GM12891 (cell line): ENCODE measurements around the gene SEPTIN3.
"Not testable (repeated sequence)": the region's sequence is repeated elsewhere in the genome, so short reads cannot be mapped to it uniquely, and the experiment has no call there.

Source experiments
- DNase-seq: peaks from one replicate; pipeline ENCODE4 v3.0.0; 2011; ENCODE audit warnings: low spot score; ENCODE audit not compliant: insufficient read length
- FAIRE-seq: peaks from 2 replicates; lab custom pipeline; 2011; peaks lifted over from hg19 to GRCh38; lab: Jason Lieb, UNC
- PAX5 ChIP-seq: IDR thresholded peaks from 2 replicates; pipeline ENCODE4 v1.6.1; 2011; ENCODE audit warnings: low read length, moderate library complexity, mild to moderate bottlenecking; ENCODE audit not compliant: insufficient read depth, severe bottlenecking
- POLR2A ChIP-seq: IDR thresholded peaks from 2 replicates; pipeline ENCODE4 v1.6.1; 2011; ENCODE audit warnings: low read depth, low read length, control low read depth
- POLR2AphosphoS5 ChIP-seq: IDR thresholded peaks from 2 replicates; pipeline ENCODE4 v1.6.1; 2011; ENCODE audit warnings: low read depth, low read length, control low read depth
- POU2F2 ChIP-seq: IDR thresholded peaks from 2 replicates; pipeline ENCODE4 v1.6.1; 2011; ENCODE audit warnings: low read depth, mild to moderate bottlenecking, control low read depth, low read length, moderate library complexity
- SPI1 ChIP-seq: IDR thresholded peaks from 2 replicates; pipeline ENCODE4 v1.6.1; 2011; ENCODE audit warnings: low read depth, low read length, control low read depth
- TAF1 ChIP-seq: IDR thresholded peaks from 2 replicates; pipeline ENCODE4 v1.6.1; 2011; ENCODE audit warnings: low read depth, low read length, control low read depth

Gene SEPTIN3

DNA sequence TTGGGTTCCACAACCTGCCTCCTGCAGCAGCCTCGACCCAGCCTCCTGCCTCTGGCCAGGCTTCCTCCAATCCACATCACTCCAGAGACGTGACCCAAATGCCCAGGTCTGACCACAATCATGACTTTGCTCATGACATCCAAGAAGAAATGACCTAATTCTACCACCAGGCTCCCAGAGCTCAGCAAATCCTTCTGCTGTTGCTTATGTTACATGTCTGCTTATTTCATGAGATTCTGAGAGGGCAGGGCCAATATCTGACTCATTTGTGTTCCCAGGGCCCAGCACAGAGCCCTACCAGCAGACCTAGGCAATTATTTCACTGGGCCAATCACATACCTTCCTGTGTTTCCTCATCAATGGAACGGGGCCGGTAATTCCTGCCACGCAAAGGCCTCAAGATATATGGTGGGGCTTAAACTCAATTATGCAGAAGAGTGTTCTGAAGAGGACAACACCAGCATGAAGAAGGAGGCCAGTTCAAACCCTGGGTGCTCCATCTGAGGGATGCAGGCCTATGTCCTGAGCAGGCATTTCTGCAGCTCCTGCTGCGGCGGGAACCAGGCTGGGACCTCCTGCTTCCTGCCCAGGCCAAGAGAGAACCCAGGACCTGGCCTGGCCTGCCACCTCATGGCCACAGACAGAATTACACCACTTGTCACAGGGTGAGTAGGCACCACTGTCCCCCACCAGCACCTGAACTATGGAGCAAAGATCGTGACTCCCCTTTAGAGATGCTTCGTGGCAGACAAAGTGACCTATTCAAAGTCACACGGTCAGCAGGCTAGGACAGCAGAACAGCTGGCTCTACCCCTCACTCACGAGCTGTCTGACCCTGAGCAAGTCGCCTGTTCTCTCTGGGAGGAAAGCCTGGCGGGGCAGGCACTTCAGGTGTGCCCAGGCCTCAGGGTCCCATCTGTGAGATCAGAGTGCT, 28.1 kb upstream of the SEPTIN3 start:
- TF ChIP-seq POU2F2 (0 out of 2 replicates have a peak, but pooled peaks have one; percentile 15), SPI1 (no peak), POLR2A (0 out of 2 replicates have a peak, but pooled peaks have one; percentile 23)
- peak; percentile 99 for FAIRE-seq
- no peak for DNase-seq

DNA sequence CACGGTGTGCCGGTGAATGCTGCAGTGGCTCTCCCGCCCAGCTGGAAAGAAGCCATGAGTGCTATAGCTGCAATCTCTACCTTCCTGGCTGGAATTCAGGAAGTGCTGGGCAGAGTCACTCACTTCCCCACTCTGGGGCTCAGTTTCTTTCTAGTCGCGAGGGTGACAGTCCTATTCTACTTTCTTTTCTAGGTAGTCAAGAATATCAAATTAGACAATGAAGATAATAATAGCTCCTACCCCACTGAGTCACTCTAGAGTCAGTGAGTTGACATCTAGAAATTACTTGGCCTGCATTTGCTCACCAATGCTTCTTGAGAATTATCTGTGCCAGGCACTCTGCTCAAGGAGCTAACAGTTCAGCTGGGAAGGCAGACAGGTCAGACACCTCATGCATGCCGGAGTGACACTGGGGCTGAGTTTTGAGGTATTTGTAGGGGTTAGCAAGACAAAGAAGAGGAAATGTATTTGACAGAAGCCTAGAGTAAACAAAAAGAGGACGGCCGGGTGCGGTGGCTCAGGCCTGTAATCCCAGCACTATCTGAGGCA, 25.5 kb upstream of the SEPTIN3 start:
- FAIRE-seq: no peak
- TF ChIP-seq SPI1 (peak; percentile 33; the same call in 1 of the 2 replicates), POLR2A (no peak), POLR2AphosphoS5 (no peak)
- no peak for DNase-seq

DNA sequence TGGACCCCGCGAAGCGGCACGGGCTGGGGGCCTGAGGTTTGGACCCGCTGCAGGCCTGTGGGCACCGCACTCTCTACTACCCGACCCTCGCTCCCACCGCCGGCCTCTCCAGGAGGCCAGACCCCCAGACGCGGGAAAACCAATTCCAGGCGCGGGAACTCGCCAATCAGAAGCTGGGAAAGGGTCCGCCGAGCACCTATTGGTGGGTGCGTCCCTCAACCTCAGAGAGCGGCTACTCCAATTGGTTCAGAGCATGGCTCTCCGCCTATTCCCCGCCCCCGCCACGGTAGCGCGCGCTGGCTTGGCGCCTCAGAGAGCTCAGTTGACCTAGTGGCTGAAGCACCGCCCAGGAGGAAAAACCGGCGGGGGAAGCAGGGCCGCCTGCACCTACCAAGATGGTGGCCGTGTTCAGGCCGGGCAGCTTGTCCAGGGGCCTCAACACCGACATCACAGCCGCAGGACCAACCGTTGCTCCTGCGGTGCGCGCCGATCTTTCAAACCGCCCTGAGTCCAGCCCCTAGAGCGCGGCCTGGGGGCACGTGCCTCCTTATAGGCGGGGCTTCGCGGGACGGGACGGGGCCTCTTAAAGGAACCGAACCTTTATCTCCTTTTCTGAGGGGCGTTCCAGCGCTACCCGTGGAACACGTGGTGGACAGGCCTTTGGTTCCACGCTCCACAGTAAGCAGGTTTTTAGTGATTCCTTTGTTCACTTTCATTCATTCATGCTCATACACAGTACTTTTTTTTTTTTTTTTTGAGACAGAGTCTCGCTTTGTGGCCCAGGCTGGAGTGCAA, 22.4 kb upstream of the SEPTIN3 start, which contains the start of gene CENPM:
TSS of gene CENPM (minus strand) at position 524 of the 795 bp plus-strand sequence. CDS start at position 448, 76 bp downstream.
- peak; percentile 96 for FAIRE-seq
- no peak for TF ChIP-seq POLR2A
- TF ChIP-seq POU2F2: no peak
- no peak for TF ChIP-seq PAX5
- TF ChIP-seq POLR2AphosphoS5: no peak
- TF ChIP-seq TAF1: no peak
- no peak for TF ChIP-seq SPI1
- DNase-seq: peak; percentile 79

DNA sequence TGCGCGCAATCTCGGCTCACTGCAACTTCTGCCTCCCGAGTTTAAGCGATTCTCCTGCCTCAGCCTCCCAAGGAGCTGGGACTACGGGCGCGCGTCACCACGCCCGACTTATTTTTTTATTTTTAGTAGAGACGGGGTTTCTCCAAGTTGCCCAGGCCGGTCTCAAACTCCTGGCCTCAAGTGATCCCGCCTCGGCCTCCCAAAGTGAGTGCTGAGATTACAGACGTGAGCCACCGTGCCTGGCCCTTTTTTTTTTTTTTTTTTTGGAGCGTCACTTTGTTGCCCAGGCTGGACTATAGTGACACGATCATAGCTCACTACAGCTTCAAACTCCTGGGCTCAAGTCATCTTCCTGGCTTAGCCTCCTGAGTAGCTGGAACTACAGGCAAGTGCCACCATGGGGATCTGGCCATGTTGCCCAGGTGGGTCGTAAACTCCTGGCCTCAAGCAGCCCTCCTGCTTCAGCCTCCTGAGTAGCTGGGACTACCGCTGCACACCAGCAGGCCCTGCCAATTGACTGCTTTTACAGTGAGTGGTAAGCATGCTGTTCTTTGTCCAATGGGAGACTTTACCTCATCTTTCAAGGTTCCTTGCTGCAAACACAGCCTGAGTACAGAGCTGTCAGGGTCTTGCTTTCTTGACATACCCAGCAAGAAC, 21.7 kb upstream of the SEPTIN3 start:
- TF ChIP-seq POLR2A (no peak), TAF1 (no peak), POLR2AphosphoS5 (no peak), SPI1 (no peak)
- FAIRE-seq: peak; percentile 40
- no peak for DNase-seq

DNA sequence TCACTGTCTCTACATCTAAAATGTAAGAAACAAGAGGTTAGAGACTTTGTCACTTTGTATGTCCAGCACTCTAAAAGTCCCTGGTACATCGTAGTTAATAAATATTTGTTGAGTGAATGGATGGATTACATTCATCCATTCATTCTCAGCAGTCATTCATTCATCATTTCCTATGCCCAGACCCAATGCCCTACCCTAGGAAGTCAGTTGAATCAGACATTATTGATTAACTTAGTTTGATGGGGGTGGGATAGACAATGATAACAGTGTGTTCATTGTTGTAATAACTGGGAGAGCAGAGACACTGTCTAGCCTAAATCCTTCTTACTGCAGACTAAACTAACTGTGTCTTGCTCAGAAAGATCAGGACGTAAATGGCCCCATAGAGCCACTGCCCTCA, 21.1 kb upstream of the SEPTIN3 start:
- FAIRE-seq (peak; percentile 56), DNase-seq (no peak)
- no peak for TF ChIP-seq SPI1
- no peak for TF ChIP-seq PAX5
- TF ChIP-seq POU2F2: no peak
- TF ChIP-seq POLR2A: no peak
- TF ChIP-seq TAF1: no peak
- TF ChIP-seq POLR2AphosphoS5: no peak

DNA sequence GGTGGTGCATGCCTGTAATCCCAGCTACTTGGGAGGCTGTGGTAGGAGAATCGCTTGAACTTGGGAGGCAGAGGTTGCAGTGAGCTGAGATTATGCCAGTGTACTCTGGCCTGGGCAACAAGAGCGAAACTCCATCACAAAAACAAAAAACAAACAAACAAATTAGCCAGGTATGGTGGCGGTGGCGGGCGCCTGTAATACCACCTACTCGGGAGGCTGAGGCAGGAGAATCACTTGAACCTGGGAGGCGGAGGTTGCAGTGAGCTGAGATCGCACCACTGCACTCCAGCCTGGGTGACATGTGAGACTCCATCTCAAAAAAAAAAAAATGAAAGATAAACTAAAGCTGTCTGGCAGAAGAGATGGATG, 20.3 kb upstream of the SEPTIN3 start:
- not testable (repeated sequence) for FAIRE-seq

DNA sequence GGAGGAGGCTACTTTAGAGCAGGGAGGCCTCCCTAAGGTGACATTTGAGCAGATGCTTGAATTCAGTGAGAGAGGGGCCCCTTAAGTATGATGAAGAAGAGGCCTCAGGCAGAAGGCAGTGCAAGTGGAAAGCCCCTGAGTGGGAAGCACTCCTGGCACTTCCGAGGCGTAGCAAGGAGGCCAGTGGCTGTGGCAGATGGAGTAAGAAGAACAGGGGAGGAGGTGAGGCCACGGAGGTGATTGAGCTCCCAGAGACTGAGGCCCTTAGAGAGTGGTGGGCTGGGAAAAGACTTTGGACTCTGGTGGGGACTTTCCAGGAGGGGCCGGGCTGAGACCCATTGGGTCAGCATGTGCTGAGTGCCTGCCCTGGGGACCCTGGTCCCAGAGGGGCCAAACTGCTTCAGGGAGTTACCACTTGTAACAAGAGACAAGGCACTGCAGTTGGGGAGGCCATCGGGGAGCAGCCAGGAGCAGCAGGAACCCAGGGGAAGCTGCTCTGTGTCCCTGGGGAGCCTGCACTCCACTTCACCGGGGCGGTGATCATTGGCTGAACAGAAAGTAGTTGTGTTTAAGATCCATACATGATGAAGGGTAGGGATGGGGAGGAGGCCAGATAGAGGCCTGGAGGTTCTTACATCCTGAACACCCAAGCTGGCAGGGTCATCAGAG, 19.8 kb upstream of the SEPTIN3 start:
- DNase-seq (no peak), FAIRE-seq (peak; percentile 48)
- TF ChIP-seq POLR2A: peak; percentile 39; the same call in 1 of the 2 replicates
- TF ChIP-seq POLR2AphosphoS5: 0 out of 2 replicates have a peak, but pooled peaks have one; percentile 42
- 0 out of 2 replicates have a peak, but pooled peaks have one; percentile 31 for TF ChIP-seq POU2F2
- TF ChIP-seq PAX5: no peak
- TF ChIP-seq TAF1: peak; percentile 51; the same call in 1 of the 2 replicates
- no peak for TF ChIP-seq SPI1

More for the DNA sequence above, 20.3 kb upstream of the SEPTIN3 start:
- not testable (repeated sequence) for DNase-seq

DNA sequence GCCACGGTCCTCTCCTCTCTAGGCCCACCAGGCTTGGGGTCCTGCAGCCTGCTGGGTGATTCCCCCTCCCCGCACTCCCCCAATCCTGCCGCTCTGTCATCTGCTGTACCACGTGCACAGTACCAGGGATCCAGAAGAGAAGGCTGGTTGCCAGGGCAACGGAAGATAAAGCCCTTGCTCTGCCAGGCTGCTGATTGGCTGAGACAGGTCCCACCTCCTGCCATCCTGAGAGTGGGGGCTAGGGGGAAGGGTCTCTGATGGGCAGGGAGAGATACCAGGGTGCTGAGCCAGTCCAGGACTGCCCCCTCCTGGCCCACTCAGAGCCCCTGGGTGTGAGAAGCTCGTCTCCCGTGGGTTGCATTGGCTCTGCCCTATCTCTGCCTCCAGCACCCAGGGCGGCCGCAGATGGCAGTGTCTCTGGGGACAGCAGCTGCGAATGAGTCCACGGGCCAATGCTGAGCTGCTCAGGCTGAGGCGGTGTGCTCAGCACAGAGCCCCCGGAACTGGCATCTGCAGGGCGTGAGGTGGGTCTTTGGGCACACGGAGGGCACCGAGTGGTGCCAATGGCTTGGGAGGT, 17.3 kb upstream of the SEPTIN3 start, which contains the start of gene SMIM45:
TSS of gene SMIM45 (plus strand) at position 253 of the 577 bp plus-strand sequence.
- FAIRE-seq: peak; percentile 50
- TF ChIP-seq POU2F2 (no peak), TAF1 (no peak), SPI1 (no peak), POLR2A (no peak), POLR2AphosphoS5 (no peak), PAX5 (no peak)

More for the DNA sequence above, 17.3 kb upstream of the SEPTIN3 start, which contains the start of gene SMIM45:
- no peak for DNase-seq
